Vagina (tissue), 2 donors: ENCODE results near the gene OPN1SW.

Experiments
- POLR2A ChIP-seq, 2 donors: fragments of 450-650 bp; IDR thresholded peaks; one replicate each; pipeline ENCODE4 v1.6.1; 2017; ENCODE audit warnings: antibody characterized with exemption in 2 of 2, mild to moderate bottlenecking in 2 of 2, moderate library complexity in 2 of 2
- TF ChIP-seq, protein P1 (sequence below), 3 experiments: fragments of 450-650 bp in 2 of 3; fragments of 200-600 bp in 1 of 3; sonication (generic) in 1 of 3; IDR thresholded peaks; one replicate each; pipeline ENCODE4 v1.5.1; 2017 to 2019; ENCODE audit warnings: antibody characterized with exemption in 3 of 3, mild to moderate bottlenecking in 2 of 3, moderate library complexity in 2 of 3

DNA sequence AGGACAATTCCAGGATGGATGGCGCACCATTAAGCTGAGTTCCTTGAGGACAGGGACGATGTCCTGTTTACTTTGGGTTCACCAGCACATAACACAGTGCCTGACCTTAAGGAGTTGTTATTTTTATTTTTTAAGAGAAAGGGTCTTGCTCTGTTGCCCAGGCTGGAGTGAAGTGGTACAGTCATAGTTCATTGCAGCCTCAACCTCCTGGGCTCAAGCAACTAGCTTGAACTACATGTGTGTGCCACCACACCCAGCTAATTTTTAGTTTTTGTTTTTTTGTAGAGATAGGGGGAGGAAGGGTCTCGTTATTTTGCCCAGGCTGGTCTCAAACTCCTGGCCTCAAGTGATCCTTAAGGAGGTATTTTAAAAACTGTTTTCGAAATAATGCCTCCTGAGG, 38.2 kb downstream of the OPN1SW start:
- TF ChIP-seq, protein P1, sequence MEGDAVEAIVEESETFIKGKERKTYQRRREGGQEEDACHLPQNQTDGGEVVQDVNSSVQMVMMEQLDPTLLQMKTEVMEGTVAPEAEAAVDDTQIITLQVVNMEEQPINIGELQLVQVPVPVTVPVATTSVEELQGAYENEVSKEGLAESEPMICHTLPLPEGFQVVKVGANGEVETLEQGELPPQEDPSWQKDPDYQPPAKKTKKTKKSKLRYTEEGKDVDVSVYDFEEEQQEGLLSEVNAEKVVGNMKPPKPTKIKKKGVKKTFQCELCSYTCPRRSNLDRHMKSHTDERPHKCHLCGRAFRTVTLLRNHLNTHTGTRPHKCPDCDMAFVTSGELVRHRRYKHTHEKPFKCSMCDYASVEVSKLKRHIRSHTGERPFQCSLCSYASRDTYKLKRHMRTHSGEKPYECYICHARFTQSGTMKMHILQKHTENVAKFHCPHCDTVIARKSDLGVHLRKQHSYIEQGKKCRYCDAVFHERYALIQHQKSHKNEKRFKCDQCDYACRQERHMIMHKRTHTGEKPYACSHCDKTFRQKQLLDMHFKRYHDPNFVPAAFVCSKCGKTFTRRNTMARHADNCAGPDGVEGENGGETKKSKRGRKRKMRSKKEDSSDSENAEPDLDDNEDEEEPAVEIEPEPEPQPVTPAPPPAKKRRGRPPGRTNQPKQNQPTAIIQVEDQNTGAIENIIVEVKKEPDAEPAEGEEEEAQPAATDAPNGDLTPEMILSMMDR (IDR thresholded peaks at IDR 0.05) = no peak
- TF ChIP-seq POLR2A (IDR thresholded peaks at IDR 0.05) = no peak
